OCI-LY7 (cell line): ENCODE measurements around the gene SYNPO2. TPM values are rescaled to one million over a fixed set of nuclear protein-coding genes. Genes with fewer than 3 reads are reported as not detected.

Experiments
- BruUV-seq: library from RNA; stranded (reverse); fragments of 400-500 nt; replicated peaks from 2 replicates; lab custom pipeline; 2021; lab: Mats Ljungman, UMichigan
- CTCF ChIA-PET: fragments of 300-600 bp; sonication (Branson Sonifier 250); formaldehyde crosslinking; loops from one replicate; lab custom pipeline; 2022; ENCODE audit warnings: antibody characterized with exemption; ENCODE audit not compliant: unreplicated experiment; lab: Charles Lee
- POLR2A ChIA-PET: fragments of 300-600 bp; sonication (Branson Sonifier 250); formaldehyde crosslinking; loops from one replicate; lab custom pipeline; 2022; ENCODE audit warnings: antibody characterized with exemption; lab: Charles Lee
- DNase-seq: peaks from one replicate; pipeline ENCODE4 v3.0.0-alpha.2; 2015; ENCODE audit warnings: low spot score
- H2AFZ ChIP-seq: fragments of 200-600 bp; sonication (generic), shearing (Covaris generic); 2 replicates; pipeline ENCODE4 v1.6.1; 2014; ENCODE audit warnings: mild to moderate bottlenecking, antibody characterized with exemption, low read length, moderate library complexity
- H3K27ac ChIP-seq: fragments of 200-600 bp; sonication (generic); 2 replicates; pipeline ENCODE4 v1.5.1; 2014; ENCODE audit warnings: mixed run types, low read depth, mild to moderate bottlenecking, moderate library complexity, low read length, inconsistent platforms; ENCODE audit not compliant: poor library complexity, severe bottlenecking
- H3K36me3 ChIP-seq: fragments of 200-600 bp; sonication (generic); 2 replicates; pipeline ENCODE4 v1.6.1; 2014; ENCODE audit warnings: mild to moderate bottlenecking, antibody characterized with exemption, low read length, moderate library complexity, mixed read lengths; ENCODE audit not compliant: insufficient read depth
- H3K4me1 ChIP-seq: fragments of 200-600 bp; sonication (generic); 2 replicates; pipeline ENCODE4 v1.5.1; 2014; ENCODE audit warnings: mild to moderate bottlenecking, low read length; ENCODE audit not compliant: insufficient read depth, poor library complexity, severe bottlenecking
- H3K4me2 ChIP-seq: fragments of 200-600 bp; sonication (generic); 2 replicates; pipeline ENCODE4 v1.6.1; 2014; ENCODE audit warnings: mild to moderate bottlenecking, low read length
- H3K4me3 ChIP-seq: fragments of 200-600 bp; sonication (generic); 2 replicates; pipeline ENCODE4 v1.5.1; 2014; ENCODE audit warnings: mild to moderate bottlenecking, low read depth, low read length; ENCODE audit not compliant: poor library complexity, severe bottlenecking
- H3K79me2 ChIP-seq: fragments of 200-600 bp; sonication (generic); 2 replicates; pipeline ENCODE4 v1.6.1; 2016; ENCODE audit warnings: low read depth, mild to moderate bottlenecking, low read length, moderate library complexity, mixed read lengths; ENCODE audit not compliant: insufficient read depth
- H3K9me2 ChIP-seq: fragments of 200-600 bp; sonication (generic); 2 replicates; pipeline ENCODE4 v1.6.1; 2016; ENCODE audit warnings: mild to moderate bottlenecking, low read length, mixed read lengths; ENCODE audit not compliant: insufficient read depth
- H3K9me3 ChIP-seq: fragments of 200-600 bp; sonication (generic); 2 replicates; pipeline ENCODE4 v1.6.1; 2014; ENCODE audit warnings: mild to moderate bottlenecking, mixed run types, low read length, mixed read lengths
- H4K20me1 ChIP-seq: fragments of 200-600 bp; sonication (generic); 2 replicates; pipeline ENCODE4 v1.6.1; 2014; ENCODE audit warnings: mild to moderate bottlenecking, antibody characterized with exemption, low read length, moderate library complexity, mixed read lengths; ENCODE audit not compliant: insufficient read depth
- CTCF ChIP-seq: fragments of 200-600 bp; sonication (generic); conservative IDR thresholded peaks from 2 replicates; pipeline ENCODE4 v1.5.1; 2014; ENCODE audit warnings: mild to moderate bottlenecking, antibody characterized with exemption, low read length, moderate library complexity, mixed read lengths
- EZH2phosphoT487 ChIP-seq: fragments of 200-600 bp; sonication (generic); IDR thresholded peaks from 2 replicates; pipeline ENCODE4 v1.6.1; 2018; ENCODE audit warnings: low read depth, borderline replicate concordance, mild to moderate bottlenecking, mixed run types, antibody characterized with exemption, low read length, moderate library complexity, mixed read lengths
- intact Hi-C: fragments of 100-400 bp; cut with micrococcal nuclease; formaldehyde crosslinking; loops from one replicate; pipeline ENCODE4 v1.10.0; 2022; ENCODE audit not compliant: unreplicated experiment
- total RNA-seq, 2 experiments: library from RNA; depleted of rRNA in 1 of 2; stranded (reverse); fragments of >200 nt in 1 of 2; shearing (Covaris generic) in 1 of 2; gene quantifications; 2 replicates each; pipeline ENCODE4 v1.2.3, GENCODE V29; 2014 to 2022

The SYNPO2 gene
- total RNA-seq, 2 experiments from 2014 or later = 0.11 to 0.19 TPM

- Histone ChIP-seq H3K9me2 (no peaks in the 10 kb centered on the region), H3K36me3 (no peaks in the 10 kb centered on the region), H3K27ac (no peak overlapping the region), H3K9me3 (no peaks in the 10 kb centered on the region), H3K4me1 (no peaks in the 10 kb centered on the region), H3K4me3 (no peak overlapping the region), H4K20me1 (no peaks in the 10 kb centered on the region), H2AFZ (no peak overlapping the region), H3K79me2 (no peaks in the 10 kb centered on the region), H3K4me2 (no peak overlapping the region)
- intact Hi-C loops = no loop called here
- ChIA-PET CTCF (no interaction called here), POLR2A (interaction anchor here (0.7 kb wide), 1 partner anchor 34 kb away, joined by 3 read pairs; no protein-coding TSS in a partner anchor)
- DNase-seq = no peak
- no TSS peak for BruUV-seq
- TF ChIP-seq EZH2phosphoT487 = no peak
- no peak for TF ChIP-seq CTCF
These were observed 164.6 kb downstream of the SYNPO2 start for GRCh38 chr4:119053245-119053644.

GRCh38 chr4:119053997-119054396 is 165.3 kb downstream of the SYNPO2 start:
- Histone ChIP-seq H3K27ac (no peak overlapping the region), H4K20me1 (no peaks in the 10 kb centered on the region), H2AFZ (no peak overlapping the region), H3K36me3 (no peaks in the 10 kb centered on the region), H3K4me1 (no peaks in the 10 kb centered on the region), H3K79me2 (no peaks in the 10 kb centered on the region), H3K9me2 (no peaks in the 10 kb centered on the region), H3K4me3 (no peak overlapping the region), H3K4me2 (no peak overlapping the region), H3K9me3 (no peaks in the 10 kb centered on the region)
- no peak for TF ChIP-seq EZH2phosphoT487
- no peak for TF ChIP-seq CTCF
- ChIA-PET POLR2A (no interaction called here), CTCF (no interaction called here)
- intact Hi-C loops = no loop called here
- BruUV-seq = no TSS peak
- DNase-seq = no peak

- Histone ChIP-seq H3K4me1 (no peaks in the 10 kb centered on the region), H4K20me1 (no peaks in the 10 kb centered on the region), H3K4me3 (no peak overlapping the region), H3K9me2 (no peaks in the 10 kb centered on the region), H3K27ac (no peak overlapping the region), H3K9me3 (no peaks in the 10 kb centered on the region), H3K36me3 (no peaks in the 10 kb centered on the region), H2AFZ (no peak overlapping the region), H3K4me2 (no peak overlapping the region), H3K79me2 (no peaks in the 10 kb centered on the region)
- no TSS peak for BruUV-seq
- no peak for TF ChIP-seq EZH2phosphoT487
- TF ChIP-seq CTCF = no peak
- intact Hi-C loops = no loop called here
- no peak for DNase-seq
- ChIA-PET CTCF (no interaction called here), POLR2A (no interaction called here)
These were observed 168.8 kb downstream of the SYNPO2 start for GRCh38 chr4:119057417-119057816.
